NB4 (cell line): ENCODE measurements around the gene CLIC3.

Source experiments
- CTCF ChIP-seq: IDR thresholded peaks from one replicate; pipeline ENCODE4 v1.5.1; 2012; ENCODE audit warnings: low read depth, low read length
- MYC ChIP-seq: IDR thresholded peaks from 2 replicates; pipeline ENCODE4 v1.6.1; 2011; ENCODE audit warnings: low read depth, low read length
- POLR2A ChIP-seq: IDR thresholded peaks from 2 replicates; pipeline ENCODE4 v1.6.1; 2011; ENCODE audit warnings: mild to moderate bottlenecking; ENCODE audit not compliant: insufficient read length; ENCODE audit errors: extremely low read depth
- TF ChIP-seq, protein P1 (sequence below): IDR thresholded peaks from 2 replicates; pipeline ENCODE4 v1.6.1; 2011; ENCODE audit warnings: low read depth, low read length

DNA sequence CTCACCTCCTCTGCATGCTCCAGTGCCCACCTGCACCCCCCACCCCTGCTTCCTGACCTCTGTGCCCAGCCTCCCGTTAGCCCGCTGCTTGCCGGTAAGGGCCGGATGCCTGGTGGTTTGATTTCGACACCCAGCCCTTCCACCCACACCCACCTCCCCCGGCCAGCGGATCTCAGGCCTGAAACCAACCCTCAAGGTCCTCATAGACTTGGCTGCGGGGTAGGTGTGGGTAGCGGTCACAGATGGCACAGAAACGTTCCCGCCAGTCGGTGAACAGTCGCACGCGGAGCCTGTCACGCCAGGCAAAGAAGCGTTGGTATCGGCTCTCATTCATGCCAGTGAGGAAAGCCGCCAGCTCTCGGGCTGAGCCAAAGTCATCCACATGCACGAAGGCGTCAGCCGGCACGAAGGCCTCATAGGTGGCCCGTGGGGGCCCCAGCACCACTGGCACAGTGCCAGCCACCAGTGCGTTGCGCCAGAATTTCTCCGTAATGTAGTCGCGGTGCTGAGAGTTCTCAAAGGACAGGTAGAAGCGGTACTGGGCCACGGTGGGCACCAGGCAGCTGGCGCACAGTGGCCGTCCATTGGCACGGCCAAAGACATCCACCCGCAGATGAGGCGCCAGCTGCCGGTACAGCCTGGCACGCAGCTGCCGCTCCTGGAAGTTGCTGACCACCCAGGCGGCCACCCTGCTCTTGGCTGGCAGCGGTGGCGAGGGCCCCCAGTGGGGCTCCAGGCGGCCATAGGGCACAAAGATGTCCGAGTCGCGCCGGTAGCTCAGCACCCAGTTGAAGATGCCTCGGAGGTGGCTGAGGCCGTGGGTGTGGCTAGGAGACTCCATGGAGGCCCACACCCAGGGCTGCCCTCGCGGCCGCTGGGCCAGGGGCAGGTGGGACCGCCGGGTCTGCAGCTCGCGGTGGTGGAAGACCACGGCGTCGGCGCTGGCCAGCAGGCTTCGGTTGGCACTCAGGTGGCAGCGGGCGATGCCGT, 34.5 kb upstream of the CLIC3 start:
- TF ChIP-seq CTCF (no peak), POLR2A (peak; percentile 53), MYC (peak; percentile 92)
- TF ChIP-seq, protein P1, sequence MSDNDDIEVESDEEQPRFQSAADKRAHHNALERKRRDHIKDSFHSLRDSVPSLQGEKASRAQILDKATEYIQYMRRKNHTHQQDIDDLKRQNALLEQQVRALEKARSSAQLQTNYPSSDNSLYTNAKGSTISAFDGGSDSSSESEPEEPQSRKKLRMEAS = peak; percentile 84
